ENCODE data around the gene COX14. TPM values are rescaled to one million over a fixed set of nuclear protein-coding genes. Genes with fewer than 3 reads are reported as not detected.
"Not testable (repeated sequence)": the region's sequence is repeated elsewhere in the genome, so short reads cannot be mapped to it uniquely, and the experiment has no call there.

The COX14 gene
- total and polyA plus RNA-seq, 9 donors = 27.1 to 58.6 (median 35.7) TPM

DNA sequence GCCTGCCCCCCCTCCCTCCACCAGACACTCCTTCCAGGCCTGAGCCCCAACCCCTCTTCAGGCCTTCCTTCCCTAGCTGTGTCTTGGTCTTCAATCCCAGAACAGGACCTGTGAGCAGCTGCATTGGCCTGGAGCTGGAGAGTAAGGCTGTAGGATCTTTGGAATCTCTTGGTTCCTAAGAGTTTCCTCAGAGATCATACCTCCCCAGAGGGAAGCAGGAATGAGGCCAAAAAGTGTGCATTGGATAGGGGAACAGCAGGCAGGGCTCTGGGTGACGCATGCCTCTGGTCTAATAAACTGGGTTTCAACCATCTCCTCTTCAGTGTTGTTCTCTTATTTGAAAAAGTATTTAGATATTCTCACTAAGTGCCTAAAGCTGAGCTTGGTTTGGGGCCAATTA is 28.7 kb upstream of the COX14 start:
- Histone ChIP-seq H3K4me3 (ENCODE audit: low read length) (no peak overlapping the region), H3K27me3 (ENCODE audit: control insufficient read depth, insufficient read depth, low read length) (peaks cover 6% of the 10 kb centered on the region), H3K36me3 (ENCODE audit: control insufficient read depth, insufficient read depth, low read length) (peaks cover 17% of the 10 kb centered on the region), H3K4me1 (ENCODE audit: control insufficient read depth, insufficient read depth, low read length) (peaks cover 15% of the 10 kb centered on the region), H3K9me3 (replicated peaks; ENCODE audit: control insufficient read depth, low read depth, low read length) (no peaks in the 10 kb centered on the region), H3K27ac (ENCODE audit: low read length) (no peak overlapping the region)
- WGBS (ENCODE audit: insufficient coverage) = no CpG with 5 or more reads among the region's 1 CpG
- DNase-seq = no peak

DNA sequence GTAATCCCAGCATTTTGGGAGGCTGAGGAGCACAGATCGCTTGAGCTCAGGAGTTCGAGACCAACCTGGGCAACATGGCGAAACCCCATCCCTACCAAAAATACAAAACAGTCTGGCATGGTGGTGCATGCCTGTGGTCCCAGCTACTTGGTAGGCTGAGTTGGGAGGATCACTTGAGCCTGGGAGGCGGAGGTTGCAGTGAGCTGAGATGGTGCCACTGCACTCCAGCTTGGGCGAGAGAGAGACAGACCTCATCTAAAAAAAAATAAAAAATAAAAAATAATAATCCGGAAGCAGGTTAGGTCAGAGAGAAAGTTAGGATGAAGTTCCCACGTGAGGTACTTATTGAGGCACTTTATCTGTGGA is 27.6 kb upstream of the COX14 start:
- H3K27ac ChIP-seq (ENCODE audit: low read length) = peak overlapping the region; percentile 74
- H3K4me3 ChIP-seq (ENCODE audit: low read length) = peak overlapping the region; percentile 54
- H3K9me3 ChIP-seq (replicated peaks; ENCODE audit: control insufficient read depth, low read depth, low read length); DNase-seq; H3K27me3 ChIP-seq (ENCODE audit: control insufficient read depth, insufficient read depth, low read length): not testable (repeated sequence)
- 0% methylated on average over 1 of the region's 7 CpGs for WGBS (ENCODE audit: insufficient coverage)
- H3K4me1 ChIP-seq (ENCODE audit: control insufficient read depth, insufficient read depth, low read length) = peaks cover 15% of the 10 kb centered on the region
- H3K36me3 ChIP-seq (ENCODE audit: control insufficient read depth, insufficient read depth, low read length) = peaks cover 27% of the 10 kb centered on the region

DNA sequence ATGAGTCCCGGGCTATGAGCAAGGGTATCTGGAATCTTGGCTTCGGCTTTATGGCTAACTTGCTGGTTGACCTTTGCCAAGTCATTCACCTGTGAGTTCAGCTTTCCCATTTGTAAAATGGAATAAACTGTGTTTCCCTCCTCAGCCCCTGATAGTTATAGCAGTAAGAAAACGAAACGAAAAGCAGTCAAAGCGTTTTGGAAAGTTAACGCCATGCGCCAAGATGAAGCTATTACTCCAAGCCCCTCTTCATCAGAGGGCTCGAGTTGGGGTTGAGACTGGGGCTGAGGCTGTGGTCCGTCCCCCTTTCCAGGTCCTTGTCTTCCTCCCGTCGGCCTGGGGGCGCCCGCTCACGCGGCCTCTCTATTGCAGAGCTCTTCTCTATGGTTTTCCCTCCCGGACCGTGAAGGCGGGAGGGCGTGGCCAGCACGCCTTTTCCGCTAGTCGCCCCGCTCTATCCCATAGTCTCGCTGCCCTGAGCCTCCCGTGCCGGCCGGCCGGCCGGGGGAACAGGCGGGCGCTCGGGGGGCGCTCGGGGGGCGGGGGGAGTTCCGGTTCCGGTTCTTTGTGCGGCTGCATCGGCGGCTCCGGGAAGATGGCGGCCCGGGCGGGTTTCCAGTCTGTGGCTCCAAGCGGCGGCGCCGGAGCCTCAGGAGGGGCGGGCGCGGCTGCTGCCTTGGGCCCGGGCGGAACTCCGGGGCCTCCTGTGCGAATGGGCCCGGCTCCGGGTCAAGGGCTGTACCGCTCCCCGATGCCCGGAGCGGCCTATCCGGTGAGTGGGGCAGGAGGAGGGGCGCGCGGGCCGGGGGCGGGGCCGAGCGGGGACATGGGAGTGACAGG is 27.0 kb upstream of the COX14 start, which contains the start of gene SMARCD1:
TSS of gene SMARCD1 (plus strand) at position 568 of the 840 bp plus-strand sequence. CDS start at position 596, 28 bp downstream.
- Histone ChIP-seq H3K27me3 (ENCODE audit: control insufficient read depth, insufficient read depth, low read length) (peaks cover 6% of the 10 kb centered on the region), H3K9me3 (replicated peaks; ENCODE audit: control insufficient read depth, low read depth, low read length) (no peaks in the 10 kb centered on the region), H3K4me3 (ENCODE audit: low read length) (peak within 1 kb of the TSS; percentile 54), H3K4me1 (ENCODE audit: control insufficient read depth, insufficient read depth, low read length) (peaks cover 15% of the 10 kb centered on the region), H3K27ac (ENCODE audit: low read length) (peak within 1 kb of the TSS; percentile 74), H3K36me3 (ENCODE audit: control insufficient read depth, insufficient read depth, low read length) (peaks cover 32% of the 10 kb centered on the region)
- under 1% methylated on average over 42 of the region's 69 CpGs for WGBS (ENCODE audit: insufficient coverage)
- peak; percentile 98 for DNase-seq

DNA sequence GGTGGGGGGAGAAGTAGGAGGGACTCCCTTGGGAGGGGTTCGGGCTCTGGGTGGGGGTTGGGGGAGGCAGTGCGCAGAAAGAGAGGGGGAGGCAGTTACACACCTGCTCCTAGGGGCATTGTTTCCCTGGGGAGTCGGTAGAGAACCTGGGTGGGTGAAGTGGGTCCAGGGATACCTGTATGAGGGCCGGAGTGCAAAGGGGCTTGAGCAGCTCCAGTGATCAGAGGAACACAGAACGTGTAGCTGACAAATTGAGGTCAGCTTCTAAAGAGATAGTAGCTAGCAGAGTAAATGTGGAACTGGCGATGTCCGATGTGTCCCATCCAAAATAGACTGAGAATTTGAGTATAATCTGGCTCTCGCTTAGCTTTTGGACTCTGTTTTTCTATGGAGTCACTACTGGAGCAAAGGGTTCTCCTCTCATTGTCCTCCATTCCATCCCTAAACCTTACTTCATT is 26.4 kb upstream of the COX14 start:
- Histone ChIP-seq H3K4me1 (ENCODE audit: control insufficient read depth, insufficient read depth, low read length) (peaks cover 15% of the 10 kb centered on the region), H3K36me3 (ENCODE audit: control insufficient read depth, insufficient read depth, low read length) (peaks cover 37% of the 10 kb centered on the region), H3K27ac (ENCODE audit: low read length) (peak overlapping the region; percentile 74), H3K4me3 (ENCODE audit: low read length) (peak overlapping the region; percentile 54), H3K9me3 (replicated peaks; ENCODE audit: control insufficient read depth, low read depth, low read length) (no peaks in the 10 kb centered on the region), H3K27me3 (ENCODE audit: control insufficient read depth, insufficient read depth, low read length) (peaks cover 6% of the 10 kb centered on the region)
- DNase-seq = peak; percentile 69
- WGBS (ENCODE audit: insufficient coverage) = 0% methylated on average over 5 of the region's 8 CpGs

DNA sequence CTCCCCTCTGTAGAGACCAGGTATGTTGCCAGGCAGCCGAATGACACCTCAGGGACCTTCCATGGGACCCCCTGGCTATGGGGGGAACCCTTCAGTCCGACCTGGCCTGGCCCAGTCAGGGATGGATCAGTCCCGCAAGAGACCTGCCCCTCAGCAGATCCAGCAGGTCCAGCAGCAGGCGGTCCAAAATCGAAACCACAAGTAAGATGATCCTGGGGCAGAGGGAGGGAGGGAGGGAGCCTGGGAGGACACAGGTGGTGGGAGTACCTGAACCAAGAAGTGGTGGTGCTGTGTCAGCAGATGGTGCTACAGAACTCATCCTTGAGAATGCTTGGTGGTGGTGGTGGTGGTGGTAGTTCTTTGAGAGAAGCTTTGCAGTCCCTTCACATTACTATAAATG is 25.9 kb upstream of the COX14 start:
- H3K4me3 ChIP-seq (ENCODE audit: low read length) = peak overlapping the region; percentile 54
- H3K36me3 ChIP-seq (ENCODE audit: control insufficient read depth, insufficient read depth, low read length) = peaks cover 42% of the 10 kb centered on the region
- peaks cover 2% of the 10 kb centered on the region for H3K27me3 ChIP-seq (ENCODE audit: control insufficient read depth, insufficient read depth, low read length)
- DNase-seq = no peak
- WGBS (ENCODE audit: insufficient coverage) = no CpG with 5 or more reads among the region's 5 CpGs
- H3K4me1 ChIP-seq (ENCODE audit: control insufficient read depth, insufficient read depth, low read length) = peaks cover 15% of the 10 kb centered on the region
- H3K27ac ChIP-seq (ENCODE audit: low read length) = peak overlapping the region; percentile 74
- no peaks in the 10 kb centered on the region for H3K9me3 ChIP-seq (replicated peaks; ENCODE audit: control insufficient read depth, low read depth, low read length)

DNA sequence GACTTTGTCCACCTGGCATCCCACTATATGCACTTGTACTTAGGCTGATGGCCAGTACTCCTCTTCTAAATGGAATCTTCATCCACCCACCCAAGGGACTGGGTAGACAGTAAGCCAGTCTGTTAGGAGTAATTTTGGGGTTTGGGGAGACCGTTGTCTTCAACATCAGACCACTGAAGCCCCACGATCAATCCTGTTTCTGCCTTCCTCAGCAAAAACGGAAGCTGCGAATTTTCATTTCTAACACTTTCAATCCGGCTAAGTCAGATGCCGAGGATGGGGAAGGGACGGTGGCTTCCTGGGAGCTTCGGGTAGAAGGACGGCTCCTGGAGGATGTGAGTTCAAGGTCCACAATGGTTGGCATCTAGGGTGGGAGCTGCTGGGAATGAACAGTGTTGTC is 24.9 kb upstream of the COX14 start:
- Histone ChIP-seq H3K27ac (ENCODE audit: low read length) (no peak overlapping the region), H3K4me1 (ENCODE audit: control insufficient read depth, insufficient read depth, low read length) (peaks cover 15% of the 10 kb centered on the region), H3K9me3 (replicated peaks; ENCODE audit: control insufficient read depth, low read depth, low read length) (no peaks in the 10 kb centered on the region), H3K4me3 (ENCODE audit: low read length) (no peak overlapping the region), H3K27me3 (ENCODE audit: control insufficient read depth, insufficient read depth, low read length) (no peaks in the 10 kb centered on the region), H3K36me3 (ENCODE audit: control insufficient read depth, insufficient read depth, low read length) (peaks cover 50% of the 10 kb centered on the region)
- no peak for DNase-seq
- WGBS (ENCODE audit: insufficient coverage) = 84% methylated on average over 8 of the region's 9 CpGs

DNA sequence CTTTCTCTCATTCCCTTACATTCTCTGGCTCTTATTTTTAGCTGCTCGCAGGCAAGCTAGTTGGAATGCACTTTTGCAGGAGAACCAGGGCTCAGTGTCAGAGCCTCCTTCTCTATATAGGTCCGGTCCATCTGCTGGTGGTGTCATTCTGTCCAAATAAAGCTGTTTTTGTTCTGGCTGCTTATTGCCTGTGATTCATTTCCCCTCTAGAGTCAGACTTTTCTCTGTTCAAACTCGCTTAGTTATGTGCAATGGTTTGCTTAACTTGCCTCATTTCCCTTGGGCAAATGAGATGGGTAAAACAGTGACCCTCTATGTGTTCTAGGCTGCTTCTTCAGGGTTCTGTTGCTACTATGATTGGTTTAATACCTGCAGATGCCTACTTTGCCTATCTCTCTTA is 24.0 kb upstream of the COX14 start:
- no peak overlapping the region for H3K27ac ChIP-seq (ENCODE audit: low read length)
- H3K36me3 ChIP-seq (ENCODE audit: control insufficient read depth, insufficient read depth, low read length) = peaks cover 57% of the 10 kb centered on the region
- WGBS (ENCODE audit: insufficient coverage) = 77% methylated on average over 2 of the region's 3 CpGs
- H3K4me1 ChIP-seq (ENCODE audit: control insufficient read depth, insufficient read depth, low read length) = peaks cover 15% of the 10 kb centered on the region
- no peak overlapping the region for H3K4me3 ChIP-seq (ENCODE audit: low read length)
- H3K27me3 ChIP-seq (ENCODE audit: control insufficient read depth, insufficient read depth, low read length) = no peaks in the 10 kb centered on the region
- no peak for DNase-seq
- no peaks in the 10 kb centered on the region for H3K9me3 ChIP-seq (replicated peaks; ENCODE audit: control insufficient read depth, low read depth, low read length)

DNA sequence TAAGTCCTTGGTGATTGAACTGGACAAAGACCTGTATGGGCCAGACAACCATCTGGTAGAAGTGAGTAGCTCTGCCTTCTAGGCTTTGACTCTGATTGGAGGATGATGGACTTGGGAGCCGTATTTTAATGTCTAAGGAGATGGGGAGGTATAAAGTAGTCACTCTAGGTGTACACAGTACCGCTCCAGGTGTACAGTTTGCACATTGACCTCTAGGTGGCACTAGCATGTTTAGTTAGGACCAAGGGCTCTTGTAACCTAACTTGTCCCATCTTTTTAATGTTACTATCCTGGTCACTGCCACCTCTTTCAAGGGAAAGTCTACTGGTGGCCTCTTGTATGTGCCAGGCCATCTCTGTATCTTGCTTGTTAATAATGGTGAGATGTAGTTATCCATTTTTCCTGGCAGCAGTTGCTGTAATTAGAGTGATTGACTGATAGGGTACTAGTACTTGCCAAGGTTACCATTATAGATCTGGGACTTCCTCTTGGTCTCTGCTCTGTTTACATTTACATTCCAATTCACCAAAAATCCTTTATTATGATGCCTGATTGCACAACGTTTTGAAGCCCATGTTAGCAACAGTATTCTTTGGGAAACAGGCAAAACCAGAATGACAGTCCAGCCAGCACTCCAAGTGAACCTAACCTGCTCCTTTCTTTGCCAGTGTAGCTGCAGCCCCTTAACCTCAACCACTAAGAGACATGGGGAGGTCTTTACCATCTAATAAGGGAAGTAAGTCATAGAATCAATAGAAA is 23.3 kb upstream of the COX14 start:
- Histone ChIP-seq H3K4me1 (ENCODE audit: control insufficient read depth, insufficient read depth, low read length) (peaks cover 15% of the 10 kb centered on the region), H3K9me3 (replicated peaks; ENCODE audit: control insufficient read depth, low read depth, low read length) (no peaks in the 10 kb centered on the region), H3K27ac (ENCODE audit: low read length) (no peak overlapping the region), H3K27me3 (ENCODE audit: control insufficient read depth, insufficient read depth, low read length) (no peaks in the 10 kb centered on the region), H3K36me3 (ENCODE audit: control insufficient read depth, insufficient read depth, low read length) (peaks cover 64% of the 10 kb centered on the region), H3K4me3 (ENCODE audit: low read length) (no peak overlapping the region)
- peak; percentile 50 for DNase-seq
- WGBS (ENCODE audit: insufficient coverage) = 67% methylated on average over 1 of the region's 3 CpGs

DNA sequence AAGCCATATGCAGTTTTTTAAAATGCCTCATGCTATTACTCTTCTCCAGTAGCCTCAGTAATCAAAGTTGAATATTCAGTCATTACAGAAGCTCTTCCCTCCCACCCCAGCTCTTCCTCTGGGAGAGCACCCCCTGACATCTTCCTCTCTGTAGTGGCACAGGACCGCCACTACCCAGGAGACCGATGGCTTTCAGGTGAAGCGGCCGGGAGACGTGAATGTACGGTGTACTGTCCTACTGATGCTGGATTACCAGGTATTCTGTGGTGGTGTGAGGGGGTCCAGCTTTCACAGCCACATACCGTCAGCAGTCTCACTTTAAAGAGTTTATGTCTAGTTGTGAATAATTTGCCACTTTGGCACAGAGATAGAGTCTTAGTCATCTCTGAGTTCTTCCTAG is 22.3 kb upstream of the COX14 start:
- WGBS (ENCODE audit: insufficient coverage) = no CpG with 5 or more reads among the region's 7 CpGs
- no peak for DNase-seq
- Histone ChIP-seq H3K27me3 (ENCODE audit: control insufficient read depth, insufficient read depth, low read length) (no peaks in the 10 kb centered on the region), H3K9me3 (replicated peaks; ENCODE audit: control insufficient read depth, low read depth, low read length) (no peaks in the 10 kb centered on the region), H3K4me1 (ENCODE audit: control insufficient read depth, insufficient read depth, low read length) (peaks cover 9% of the 10 kb centered on the region), H3K4me3 (ENCODE audit: low read length) (no peak overlapping the region), H3K27ac (ENCODE audit: low read length) (no peak overlapping the region), H3K36me3 (ENCODE audit: control insufficient read depth, insufficient read depth, low read length) (peaks cover 73% of the 10 kb centered on the region)

DNA sequence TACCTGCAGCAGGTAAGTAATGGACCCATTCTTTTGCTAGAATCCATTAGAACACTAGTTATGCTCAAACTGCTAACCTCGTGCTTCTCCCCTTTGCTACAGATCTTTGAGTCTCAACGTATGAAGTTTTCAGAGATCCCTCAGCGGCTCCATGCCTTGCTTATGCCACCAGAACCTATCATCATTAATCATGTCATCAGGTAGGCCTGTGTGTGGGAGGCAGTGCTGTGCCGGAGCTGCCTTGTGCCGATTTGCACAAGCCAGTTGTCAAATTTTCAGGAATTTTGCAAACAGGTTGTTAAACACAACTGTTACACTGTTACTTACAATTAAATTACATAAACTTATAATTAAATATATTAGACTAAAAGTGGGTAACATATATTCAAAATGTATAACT is 21.6 kb upstream of the COX14 start:
- peaks cover 80% of the 10 kb centered on the region for H3K36me3 ChIP-seq (ENCODE audit: control insufficient read depth, insufficient read depth, low read length)
- H3K27me3 ChIP-seq (ENCODE audit: control insufficient read depth, insufficient read depth, low read length) = no peaks in the 10 kb centered on the region
- DNase-seq = no peak
- H3K27ac ChIP-seq (ENCODE audit: low read length) = no peak overlapping the region
- H3K4me1 ChIP-seq (ENCODE audit: control insufficient read depth, insufficient read depth, low read length) = peaks cover 9% of the 10 kb centered on the region
- no CpG with 5 or more reads among the region's 5 CpGs for WGBS (ENCODE audit: insufficient coverage)
- H3K4me3 ChIP-seq (ENCODE audit: low read length) = no peak overlapping the region
- no peaks in the 10 kb centered on the region for H3K9me3 ChIP-seq (replicated peaks; ENCODE audit: control insufficient read depth, low read depth, low read length)
